Stimulated activated CD4-positive, alpha-beta T cell treated with anti-CD3 and anti-CD28 coated beads, Interleukin-2, amount 100 ng/mL, for 24 hours (primary cell): ENCODE results near the gene MGLL.

Experiments
- DNase-seq, 2 donors: peaks; one replicate each; pipeline ENCODE4 v3.0.0-alpha.2; 2020

The MGLL gene

DNA sequence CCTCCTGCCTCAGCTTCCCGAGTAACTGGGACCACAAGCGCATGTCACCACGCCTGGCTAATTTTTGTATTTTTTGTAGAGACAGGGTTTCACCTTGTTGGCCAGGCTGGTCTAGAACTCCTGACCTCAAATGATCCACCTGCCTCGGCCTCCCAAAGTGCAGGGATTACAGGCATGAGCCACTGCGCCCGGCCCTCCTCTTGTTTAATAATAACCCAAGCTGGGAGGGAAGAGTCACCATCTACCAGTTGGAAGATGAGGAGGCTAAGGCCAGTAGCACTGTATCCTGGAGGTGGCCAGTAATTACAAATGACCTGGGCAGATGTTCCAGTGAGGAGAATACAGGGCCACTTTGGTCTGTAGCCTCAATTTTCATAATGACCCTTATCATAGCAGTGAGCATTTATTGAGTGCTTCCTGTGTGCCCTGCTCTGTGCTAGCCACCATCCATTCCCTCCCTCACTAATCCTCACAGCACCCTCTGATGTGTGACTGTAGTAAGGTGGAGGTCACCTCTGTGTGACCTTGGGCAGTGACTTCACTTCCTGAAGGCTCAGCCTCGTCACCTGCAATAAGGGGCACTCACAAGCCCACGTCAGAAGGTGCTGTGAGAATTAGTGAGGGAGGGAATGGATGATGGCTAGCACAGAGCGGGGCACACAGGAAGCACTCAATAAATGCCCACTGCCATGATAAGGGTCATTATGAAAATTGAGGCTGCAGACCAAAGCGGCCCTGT, 85.3 kb downstream of the MGLL start:
- no peak for DNase-seq

DNA sequence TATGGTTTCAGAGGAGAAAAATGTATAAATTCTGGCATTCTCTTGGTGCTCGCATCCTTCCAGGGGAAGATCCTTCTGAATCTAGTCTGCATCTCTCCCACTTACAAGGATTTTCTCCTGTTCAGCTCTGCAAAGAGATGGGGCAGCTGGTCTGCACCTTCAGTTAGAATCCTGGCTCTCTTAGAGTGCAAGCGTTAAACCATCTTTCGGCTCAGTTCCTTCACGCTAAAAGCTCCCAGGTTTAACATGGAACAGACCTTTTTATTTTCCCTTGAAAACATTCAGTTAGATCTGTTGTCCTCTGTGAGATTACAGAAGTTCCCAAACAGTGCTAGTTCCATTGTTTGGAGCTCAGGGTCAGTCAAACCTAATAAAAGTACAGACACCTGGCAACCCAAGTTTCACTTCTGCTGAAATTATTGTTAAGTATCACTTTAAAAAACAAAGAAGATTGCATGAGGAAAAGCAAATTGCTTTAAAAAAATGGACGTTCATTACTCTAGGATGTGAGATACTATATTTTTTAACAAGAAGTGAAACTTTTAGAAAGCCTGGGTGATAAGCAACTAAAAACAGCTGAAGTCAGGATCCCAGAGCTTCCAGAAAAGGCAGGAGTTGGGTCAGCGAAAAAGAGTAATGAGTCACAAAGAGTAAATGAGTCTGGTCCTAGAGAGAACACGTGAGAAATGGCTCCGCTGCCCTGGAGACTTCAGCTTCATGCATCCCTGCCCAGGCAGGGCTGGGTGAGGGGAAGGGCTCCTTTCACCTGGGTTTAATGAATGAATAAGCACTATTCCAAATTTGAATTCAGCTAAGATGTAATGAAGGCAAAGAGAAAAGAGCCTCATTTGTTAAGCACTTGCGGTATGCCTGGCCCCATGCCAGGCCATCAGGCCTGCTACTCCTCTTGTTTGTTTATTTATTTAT, 86.3 kb downstream of the MGLL start:
- no peak for DNase-seq

GRCh38 chr3:127734754-127735473, 87.4 kb downstream of the MGLL start:
- DNase-seq, result no peak

- no peak for DNase-seq
Measured at GRCh38 chr3:127734181-127734720, 88.1 kb downstream of the MGLL start.

DNA sequence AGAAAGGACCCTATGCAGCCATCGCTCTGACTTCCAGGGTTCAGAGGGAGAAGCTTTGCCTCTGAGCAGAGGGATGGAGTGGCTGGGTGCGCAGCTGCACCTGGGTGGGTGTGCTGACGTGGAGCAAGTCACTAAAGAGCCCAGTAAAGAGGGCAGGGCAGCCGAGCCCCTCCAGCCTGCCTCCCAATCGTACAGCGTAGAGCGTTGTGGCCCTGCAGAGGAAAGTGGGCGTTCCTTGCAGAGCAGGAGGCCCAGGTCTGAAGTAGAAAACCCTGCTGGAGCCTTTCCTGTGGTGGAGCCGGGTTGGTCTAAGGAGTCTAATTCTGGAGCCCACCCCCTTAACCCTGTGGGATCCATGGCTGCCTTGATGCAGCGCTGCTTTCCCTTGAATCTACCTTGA, 88.5 kb downstream of the MGLL start:
- no peak for DNase-seq

DNA sequence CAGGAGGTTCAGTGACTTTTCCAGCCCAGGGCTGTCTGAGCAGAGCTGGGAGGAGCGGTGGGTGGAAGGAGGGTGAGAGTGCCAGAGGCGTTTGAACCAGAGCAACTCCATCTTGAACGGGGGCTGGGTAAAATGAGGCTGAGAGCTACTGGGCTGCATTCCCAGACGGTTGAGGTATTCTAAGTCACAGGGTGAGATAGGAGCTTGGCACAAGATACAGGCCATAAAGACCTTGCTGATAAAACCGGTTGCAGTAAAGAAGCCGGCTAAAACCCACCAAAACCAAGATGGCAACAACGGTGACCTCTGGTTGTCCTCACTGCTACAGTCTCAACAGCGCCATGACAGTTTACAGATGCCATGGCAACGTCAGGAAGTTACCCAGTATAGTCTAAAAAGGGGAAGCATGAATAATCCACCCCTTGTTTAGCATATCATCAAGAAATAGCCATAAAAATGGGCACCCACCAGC, 89.4 kb downstream of the MGLL start:
- DNase-seq, result no peak

GRCh38 chr3:127732303-127732702, 90.0 kb downstream of the MGLL start:
- DNase-seq, result no peak

GRCh38 chr3:127731546-127732289, 90.6 kb downstream of the MGLL start:
- DNase-seq, result no peak

DNA sequence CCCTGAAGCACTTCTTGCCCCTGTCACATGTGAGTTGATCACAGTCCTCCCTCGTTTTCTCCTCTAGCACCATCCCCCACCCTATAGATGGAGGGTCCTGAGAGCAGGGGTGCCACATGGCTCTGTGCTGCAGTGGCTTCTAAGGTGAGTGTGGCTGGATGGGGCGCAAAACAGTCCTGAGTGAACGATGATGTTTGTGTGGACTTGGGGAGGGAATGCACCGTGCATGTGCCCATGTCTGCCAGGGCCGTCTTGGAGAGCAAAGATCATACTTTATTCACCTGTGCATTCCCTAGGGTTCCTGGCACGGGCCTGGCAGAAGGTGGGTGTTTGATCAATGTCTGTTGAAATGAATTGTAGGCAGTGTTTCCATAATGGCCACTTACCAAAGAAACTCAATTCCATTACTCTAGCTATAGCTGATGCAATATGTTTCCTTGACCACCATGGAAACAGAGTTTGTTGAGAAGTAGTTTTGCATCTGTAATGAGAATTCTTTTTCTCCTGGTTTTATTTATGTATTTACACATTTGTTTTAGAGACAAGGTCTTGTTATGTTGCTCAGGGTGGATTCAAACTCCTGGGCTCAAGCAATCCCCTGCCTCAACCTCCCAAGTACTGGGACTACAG, 91.5 kb downstream of the MGLL start:
- no peak for DNase-seq

- no peak for DNase-seq
Measured at GRCh38 chr3:127730171-127730570, 92.1 kb downstream of the MGLL start.

- no peak for DNase-seq
Measured at GRCh38 chr3:127729556-127730056, 92.7 kb downstream of the MGLL start.

DNA sequence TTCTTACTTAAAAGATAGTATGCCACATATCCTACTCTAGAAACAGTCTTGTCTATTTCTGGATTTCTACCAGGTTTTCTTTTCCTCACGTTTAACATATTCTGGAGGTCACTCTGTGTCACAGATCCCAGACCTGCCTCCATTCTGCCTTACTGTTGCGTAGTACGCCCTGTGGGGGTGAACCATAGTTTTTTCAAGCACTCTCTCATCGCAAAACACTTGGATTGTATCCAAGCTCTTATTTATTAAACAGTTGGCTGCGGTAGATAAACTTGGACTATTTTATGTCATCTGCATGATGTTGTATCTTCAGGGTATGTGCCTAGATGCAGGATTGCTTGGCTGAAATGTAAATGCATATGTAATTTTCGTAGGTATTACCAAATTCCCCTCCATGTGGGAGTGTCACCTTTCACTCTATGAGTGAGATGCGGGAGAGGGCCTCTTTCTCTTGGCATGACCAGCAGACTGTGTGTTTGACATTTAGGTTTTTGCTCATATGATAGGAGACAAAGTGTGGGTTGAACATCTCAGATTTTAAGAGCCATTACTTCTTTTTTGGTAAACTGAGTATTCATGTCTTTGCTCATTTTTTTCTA, 93.8 kb downstream of the MGLL start:
- DNase-seq, result no peak

GRCh38 chr3:127726894-127727293, 95.4 kb downstream of the MGLL start:
- DNase-seq, result no peak

DNA sequence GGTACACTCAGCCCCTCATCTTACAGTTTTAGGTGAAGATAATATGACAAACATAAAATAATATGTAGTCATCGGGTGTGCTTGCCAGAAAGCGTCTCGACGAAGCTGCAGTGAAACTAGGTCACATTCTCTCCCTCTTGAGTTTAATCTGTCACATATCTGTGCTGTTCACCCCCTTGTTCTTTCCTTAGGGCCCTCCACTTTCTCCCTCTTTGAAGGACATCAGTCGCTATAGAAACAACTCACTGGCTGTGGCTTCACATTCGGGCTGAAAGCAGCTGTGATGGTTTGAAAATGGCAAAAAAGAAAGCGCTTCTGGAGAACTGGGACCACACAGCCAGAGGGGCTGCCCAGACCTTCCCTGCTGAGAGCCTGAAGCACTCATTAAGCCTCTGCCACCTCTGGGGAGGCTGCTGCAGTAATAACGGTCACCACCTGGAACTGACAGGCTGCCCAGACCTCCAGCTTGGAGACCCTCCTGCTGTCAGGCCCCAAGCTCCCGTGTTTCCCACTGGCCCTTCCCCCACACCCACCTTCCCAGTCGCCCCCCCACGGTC, 99.2 kb downstream of the MGLL start:
- no peak for DNase-seq

DNA sequence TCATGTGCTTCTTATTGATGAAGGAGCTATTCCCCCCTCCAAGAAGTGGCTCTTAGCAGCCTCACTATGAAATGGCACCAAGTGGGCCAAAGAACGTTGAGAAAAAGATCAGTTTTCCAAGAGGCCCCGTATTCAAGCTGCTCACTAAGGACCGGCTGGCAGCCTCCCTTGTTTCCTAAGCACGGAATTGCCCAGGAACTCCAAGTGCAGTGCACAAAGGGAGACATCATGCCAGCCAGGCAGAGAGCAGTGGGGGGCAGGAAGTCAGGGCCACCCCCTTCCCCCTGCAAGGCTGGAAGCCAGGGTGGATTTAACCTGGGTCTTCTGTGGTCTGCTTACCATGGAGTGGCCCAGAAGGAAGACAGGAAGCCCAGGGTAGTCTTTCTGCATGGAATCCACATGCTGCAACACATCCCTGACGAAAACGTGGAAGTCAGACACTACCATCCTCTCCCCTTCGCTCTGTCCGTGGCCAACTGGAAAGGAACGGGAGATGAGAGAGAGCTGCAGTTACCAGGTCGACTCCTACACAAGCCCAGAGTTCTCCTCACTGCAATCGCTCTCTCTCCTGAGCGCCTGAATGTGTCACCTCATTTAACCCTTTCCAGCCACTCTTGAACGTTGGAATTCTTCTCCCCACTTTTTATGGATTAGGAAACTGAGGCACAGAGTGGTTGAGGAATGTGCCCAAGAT, 100.1 kb downstream of the MGLL start:
- DNase-seq, result no peak

DNA sequence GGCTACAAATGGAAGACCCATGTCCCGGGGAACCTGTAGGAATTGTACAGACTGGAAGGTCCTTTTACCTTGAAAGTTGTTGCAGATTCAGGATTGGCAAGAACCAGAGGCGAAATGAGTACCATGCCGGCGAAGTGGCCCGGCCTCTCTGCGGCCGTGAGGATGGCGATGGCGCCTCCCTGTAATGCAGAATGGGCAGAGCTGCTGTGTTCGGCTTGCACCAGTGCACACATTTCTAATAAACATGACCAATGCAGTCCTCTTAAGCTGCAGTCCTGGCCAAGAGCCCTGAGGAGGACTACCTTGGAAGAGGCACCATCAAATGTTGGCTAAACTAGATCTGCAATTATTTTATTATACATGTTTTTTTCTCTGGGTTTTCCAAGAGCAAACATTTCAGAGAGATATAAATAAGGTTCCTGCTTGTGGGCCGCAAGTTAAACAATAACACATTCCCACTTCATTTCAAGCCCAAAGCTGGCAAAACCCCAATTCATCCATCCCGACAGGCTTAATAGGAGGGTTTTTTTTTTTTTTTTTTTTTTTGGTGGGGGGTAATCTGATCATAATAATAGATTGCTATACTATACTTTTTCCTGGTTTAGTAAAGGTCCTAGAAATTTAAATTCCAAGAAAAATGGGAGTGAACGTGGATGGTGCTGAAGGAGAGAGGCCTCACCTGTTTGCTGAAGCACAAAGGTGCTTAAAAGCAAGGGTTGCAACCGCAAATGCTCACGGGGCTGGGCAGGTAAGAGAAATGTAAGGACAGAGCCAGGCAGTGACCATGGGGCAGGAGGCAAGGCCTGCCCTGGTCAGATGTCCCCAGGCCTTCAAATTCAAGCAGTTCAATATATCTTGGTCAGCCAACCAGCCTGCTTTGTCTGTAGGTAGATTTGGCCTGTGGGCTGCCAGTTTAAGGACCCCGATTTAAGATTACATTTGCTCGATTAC, 101.1 kb downstream of the MGLL start:
- DNase-seq, result no peak

GRCh38 chr3:127720161-127720823, 102.0 kb downstream of the MGLL start:
- DNase-seq, result no peak

DNA sequence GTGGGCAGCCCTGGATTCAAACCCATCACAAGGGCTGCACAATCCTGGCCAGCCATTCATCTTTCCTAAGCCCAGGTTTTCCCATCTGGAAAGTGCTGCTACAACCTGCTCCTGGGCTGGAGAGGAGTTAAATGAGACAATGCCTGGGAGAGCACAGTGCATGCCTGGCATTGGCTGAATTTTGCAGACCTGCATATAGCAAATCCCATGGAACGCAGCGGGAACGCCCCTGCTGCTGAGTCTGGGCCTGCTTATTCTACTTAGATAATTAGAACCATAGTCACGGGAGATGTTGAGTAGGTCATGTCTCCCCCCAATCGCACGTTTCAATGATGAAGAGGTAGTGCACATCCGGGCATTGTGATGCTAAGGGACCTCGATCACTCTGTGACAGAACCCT, 102.9 kb downstream of the MGLL start:
- no peak for DNase-seq
